Panc1 (cell line): Measurements from ENCODE around the gene SPRY2. TPM values are rescaled to one million over a fixed set of nuclear protein-coding genes. Genes with fewer than 3 reads are reported as not detected.

Experiments used
- ATAC-seq: fragments of 200-7000 bp; cut with Tn5 transposase; 2 replicates; pipeline ENCODE4 v1.9.1; 2020; ENCODE audit warnings: mild to moderate bottlenecking, moderate library complexity
- BruUV-seq: library from RNA; stranded (reverse); fragments of 400-500 nt; replicated peaks from 2 replicates; lab custom pipeline; 2021; lab: Mats Ljungman, UMichigan
- CTCF ChIA-PET: fragments of 300-600 bp; sonication (Branson Sonifier 250); formaldehyde crosslinking; loops from one replicate; lab custom pipeline; 2022; ENCODE audit warnings: antibody characterized with exemption; lab: Charles Lee
- POLR2A ChIA-PET: fragments of 300-600 bp; sonication (Branson Sonifier 250); formaldehyde crosslinking; loops from one replicate; lab custom pipeline; 2022; ENCODE audit warnings: antibody characterized with exemption; lab: Charles Lee
- DNase-seq: peaks from one replicate; pipeline ENCODE4 v3.0.0-alpha.2; 2010; ENCODE audit warnings: low read depth, low spot score
- H3K27ac ChIP-seq: 2 replicates; pipeline ENCODE4 v1.5.1; 2011; ENCODE audit warnings: mild to moderate bottlenecking, low read length, inconsistent platforms
- H3K27me3 ChIP-seq: fragments of 200-500 bp; sonication (Bioruptor generic); 2 replicates; pipeline ENCODE4 v1.6.0; 2014; ENCODE audit warnings: low read length, inconsistent platforms; ENCODE audit not compliant: control insufficient read depth, insufficient read depth
- H3K36me3 ChIP-seq: fragments of 200-500 bp; sonication (Bioruptor generic); 2 replicates; pipeline ENCODE4 v1.5.1; 2014; ENCODE audit warnings: inconsistent platforms, mild to moderate bottlenecking, low read length, moderate library complexity; ENCODE audit not compliant: control insufficient read depth, insufficient read depth
- H3K4me1 ChIP-seq: 2 replicates; pipeline ENCODE4 v1.5.1; 2011; ENCODE audit warnings: inconsistent platforms, mild to moderate bottlenecking, low read length, moderate library complexity; ENCODE audit not compliant: control insufficient read depth, insufficient read depth
- H3K4me3 ChIP-seq, 2 experiments: 2 replicates each; pipeline ENCODE4 v1.5.1; 2011 to 2012; ENCODE audit warnings: low read depth in 2 of 2, low read length in 2 of 2, mild to moderate bottlenecking in 2 of 2, inconsistent platforms in 1 of 2, moderate library complexity in 1 of 2
- H3K9me3 ChIP-seq: fragments of 200-500 bp; sonication (Bioruptor generic); 2 replicates; pipeline ENCODE4 v1.5.1; 2014; ENCODE audit warnings: low read depth, mild to moderate bottlenecking, inconsistent platforms, low read length, moderate library complexity; ENCODE audit not compliant: control insufficient read depth, insufficient read depth
- POLR2AphosphoS5 ChIP-seq: IDR thresholded peaks from 2 replicates; pipeline ENCODE4 v1.6.1; 2012; ENCODE audit warnings: mild to moderate bottlenecking, low read depth, low read length, moderate library complexity
- SIN3A ChIP-seq: IDR thresholded peaks from 2 replicates; pipeline ENCODE4 v1.6.1; 2012; ENCODE audit warnings: low read depth, mild to moderate bottlenecking, low read length, moderate library complexity, borderline replicate concordance; ENCODE audit not compliant: insufficient read depth
- TCF7L2 ChIP-seq: IDR thresholded peaks from 2 replicates; pipeline ENCODE4 v1.6.1; 2011; ENCODE audit warnings: mild to moderate bottlenecking, low read depth, low read length, inconsistent platforms
- in situ Hi-C: cut with HindIII; loops from 2 replicates; pipeline ENCODE4 v1.10.0; 2016; ENCODE audit warnings: low sequenced_read_pairs, low pct_unique_long_range_greater_than_20kb
- intact Hi-C: fragments of 100-400 bp; cut with micrococcal nuclease; formaldehyde crosslinking; loops from one replicate; pipeline ENCODE4 v1.10.0; 2022; ENCODE audit not compliant: unreplicated experiment
- total RNA-seq: library from RNA; stranded (reverse); gene quantifications from one replicate; pipeline ENCODE4 v1.2.1, GENCODE V29; 2021; ENCODE audit not compliant: unreplicated experiment
- TF ChIP-seq, protein P1 (sequence below), 2 experiments: IDR thresholded peaks; 2 replicates each; pipeline ENCODE4 v1.6.1; 2011 to 2012; ENCODE audit warnings: low read depth in 2 of 2, control low read depth in 1 of 2, low read length in 1 of 2, mild to moderate bottlenecking in 1 of 2, moderate library complexity in 1 of 2; ENCODE audit not compliant: insufficient read depth in 1 of 2
- TF ChIP-seq, protein P2 (sequence below): fragments of 450-650 bp; IDR thresholded peaks from 2 replicates; pipeline ENCODE4 v1.5.1; 2017; ENCODE audit warnings: mild to moderate bottlenecking

SPRY2 gene
- total RNA-seq, 1 experiment from 2014 or later, result 18.2 TPM

DNA sequence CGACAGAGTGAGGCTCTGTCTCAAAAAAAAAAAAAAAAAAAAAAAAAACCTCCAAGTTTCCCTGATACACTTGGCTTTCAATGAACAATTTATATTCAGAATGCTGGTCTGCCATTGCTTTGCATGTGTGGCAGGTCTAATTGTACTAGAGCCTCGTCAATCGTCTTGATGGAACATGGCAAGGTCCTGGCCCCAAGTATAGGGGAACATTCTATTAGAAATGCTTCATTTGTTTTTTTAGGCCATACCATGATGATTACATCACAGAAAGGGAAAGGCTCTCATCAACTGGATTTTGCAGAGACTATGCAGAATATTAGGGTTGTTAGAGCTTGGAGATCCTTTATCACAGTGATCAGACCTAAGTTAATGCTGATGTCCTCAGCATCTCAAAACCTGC lies 28.0 kb downstream of the SPRY2 start:
- no peak overlapping the region; the same call in 1 of the 2 replicates for H3K27ac ChIP-seq
- TF ChIP-seq, protein P1, sequence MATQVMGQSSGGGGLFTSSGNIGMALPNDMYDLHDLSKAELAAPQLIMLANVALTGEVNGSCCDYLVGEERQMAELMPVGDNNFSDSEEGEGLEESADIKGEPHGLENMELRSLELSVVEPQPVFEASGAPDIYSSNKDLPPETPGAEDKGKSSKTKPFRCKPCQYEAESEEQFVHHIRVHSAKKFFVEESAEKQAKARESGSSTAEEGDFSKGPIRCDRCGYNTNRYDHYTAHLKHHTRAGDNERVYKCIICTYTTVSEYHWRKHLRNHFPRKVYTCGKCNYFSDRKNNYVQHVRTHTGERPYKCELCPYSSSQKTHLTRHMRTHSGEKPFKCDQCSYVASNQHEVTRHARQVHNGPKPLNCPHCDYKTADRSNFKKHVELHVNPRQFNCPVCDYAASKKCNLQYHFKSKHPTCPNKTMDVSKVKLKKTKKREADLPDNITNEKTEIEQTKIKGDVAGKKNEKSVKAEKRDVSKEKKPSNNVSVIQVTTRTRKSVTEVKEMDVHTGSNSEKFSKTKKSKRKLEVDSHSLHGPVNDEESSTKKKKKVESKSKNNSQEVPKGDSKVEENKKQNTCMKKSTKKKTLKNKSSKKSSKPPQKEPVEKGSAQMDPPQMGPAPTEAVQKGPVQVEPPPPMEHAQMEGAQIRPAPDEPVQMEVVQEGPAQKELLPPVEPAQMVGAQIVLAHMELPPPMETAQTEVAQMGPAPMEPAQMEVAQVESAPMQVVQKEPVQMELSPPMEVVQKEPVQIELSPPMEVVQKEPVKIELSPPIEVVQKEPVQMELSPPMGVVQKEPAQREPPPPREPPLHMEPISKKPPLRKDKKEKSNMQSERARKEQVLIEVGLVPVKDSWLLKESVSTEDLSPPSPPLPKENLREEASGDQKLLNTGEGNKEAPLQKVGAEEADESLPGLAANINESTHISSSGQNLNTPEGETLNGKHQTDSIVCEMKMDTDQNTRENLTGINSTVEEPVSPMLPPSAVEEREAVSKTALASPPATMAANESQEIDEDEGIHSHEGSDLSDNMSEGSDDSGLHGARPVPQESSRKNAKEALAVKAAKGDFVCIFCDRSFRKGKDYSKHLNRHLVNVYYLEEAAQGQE (IDR thresholded peaks at IDR 0.05; ENCODE audit: insufficient read depth in 1 of 2, low read depth in 2 of 2, low read length in 1 of 2), result no peak
- TF ChIP-seq, protein P2, sequence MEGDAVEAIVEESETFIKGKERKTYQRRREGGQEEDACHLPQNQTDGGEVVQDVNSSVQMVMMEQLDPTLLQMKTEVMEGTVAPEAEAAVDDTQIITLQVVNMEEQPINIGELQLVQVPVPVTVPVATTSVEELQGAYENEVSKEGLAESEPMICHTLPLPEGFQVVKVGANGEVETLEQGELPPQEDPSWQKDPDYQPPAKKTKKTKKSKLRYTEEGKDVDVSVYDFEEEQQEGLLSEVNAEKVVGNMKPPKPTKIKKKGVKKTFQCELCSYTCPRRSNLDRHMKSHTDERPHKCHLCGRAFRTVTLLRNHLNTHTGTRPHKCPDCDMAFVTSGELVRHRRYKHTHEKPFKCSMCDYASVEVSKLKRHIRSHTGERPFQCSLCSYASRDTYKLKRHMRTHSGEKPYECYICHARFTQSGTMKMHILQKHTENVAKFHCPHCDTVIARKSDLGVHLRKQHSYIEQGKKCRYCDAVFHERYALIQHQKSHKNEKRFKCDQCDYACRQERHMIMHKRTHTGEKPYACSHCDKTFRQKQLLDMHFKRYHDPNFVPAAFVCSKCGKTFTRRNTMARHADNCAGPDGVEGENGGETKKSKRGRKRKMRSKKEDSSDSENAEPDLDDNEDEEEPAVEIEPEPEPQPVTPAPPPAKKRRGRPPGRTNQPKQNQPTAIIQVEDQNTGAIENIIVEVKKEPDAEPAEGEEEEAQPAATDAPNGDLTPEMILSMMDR, result no peak
- no peak for TF ChIP-seq SIN3A
- TF ChIP-seq TCF7L2, result no peak
- TF ChIP-seq POLR2AphosphoS5, result no peak
- POLR2A ChIA-PET, result no interaction called here
- no peak overlapping the region for H3K4me3 ChIP-seq
- H3K27me3 ChIP-seq, result no peaks in the 10 kb centered on the region
- H3K4me1 ChIP-seq, result peaks cover 8% of the 10 kb centered on the region; the same call in 1 of the 2 replicates
- CTCF ChIA-PET, result no interaction called here
- ATAC-seq, result no peak; the same call in 1 of the 2 replicates
- BruUV-seq, result no TSS peak
- in situ Hi-C loops, result no loop called here
- no peak for DNase-seq
- H3K9me3 ChIP-seq, result no peaks in the 10 kb centered on the region
- no peaks in the 10 kb centered on the region for H3K36me3 ChIP-seq
- intact Hi-C loops, result no loop called here

DNA sequence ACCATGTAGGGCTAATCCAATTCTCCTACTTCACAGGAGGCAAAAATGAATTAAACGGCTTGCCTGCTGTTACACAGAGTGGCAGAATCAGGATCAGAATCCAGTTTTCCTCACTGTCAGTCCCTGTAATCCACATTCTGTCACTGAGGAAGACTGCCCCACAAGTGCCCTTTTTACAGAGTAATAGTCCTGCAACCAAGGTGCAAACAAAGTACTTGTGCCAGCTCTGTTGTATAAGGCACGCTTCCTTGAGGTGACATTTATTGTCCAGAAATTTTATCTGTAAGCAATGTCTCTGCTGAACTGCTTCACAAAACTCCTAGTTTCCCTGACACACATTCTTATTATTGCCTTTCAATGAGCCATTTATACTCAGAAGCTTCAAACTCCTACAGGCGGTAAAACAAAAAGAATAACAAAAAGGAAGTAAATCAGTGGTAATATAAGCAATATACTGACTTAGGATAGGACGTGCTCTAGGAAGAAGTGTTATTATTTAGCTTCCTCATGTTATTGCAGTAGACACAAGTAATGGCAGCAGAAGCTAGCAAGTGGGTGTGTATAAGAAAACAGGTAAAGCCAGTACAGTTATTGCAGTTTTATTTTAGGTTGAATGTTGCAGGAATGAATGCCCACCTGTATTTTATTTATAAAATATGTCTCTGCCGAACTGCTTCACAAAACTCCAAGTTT lies 28.8 kb downstream of the SPRY2 start:
- POLR2A ChIA-PET, result no interaction called here

More for the DNA sequence above, 28.8 kb downstream of the SPRY2 start:
- DNase-seq, result no peak
- Histone ChIP-seq H3K27me3 (no peaks in the 10 kb centered on the region), H3K27ac (no peak overlapping the region), H3K36me3 (no peaks in the 10 kb centered on the region), H3K4me1 (peaks cover 8% of the 10 kb centered on the region; the same call in 1 of the 2 replicates), H3K4me3 (no peak overlapping the region), H3K9me3 (no peaks in the 10 kb centered on the region)
- no peak for ATAC-seq
- CTCF ChIA-PET, result no interaction called here
- in situ Hi-C loops, result no loop called here
- intact Hi-C loops, result no loop called here
- TF ChIP-seq, protein P1 (IDR thresholded peaks at IDR 0.05; ENCODE audit: insufficient read depth in 1 of 2, low read depth in 2 of 2, low read length in 1 of 2), result no peak
- TF ChIP-seq, protein P2, result no peak
- TF ChIP-seq SIN3A, result no peak
- no peak for TF ChIP-seq TCF7L2
- no peak for TF ChIP-seq POLR2AphosphoS5
- no TSS peak for BruUV-seq
